DND-41 (cell line): ENCODE data around the gene CDK11B.

Source experiments
- EZH2 ChIP-seq: IDR thresholded peaks from 3 replicates; pipeline ENCODE4 v1.6.1; 2012; ENCODE audit warnings: borderline replicate concordance, low read depth, mild to moderate bottlenecking, moderate library complexity, low read length, inconsistent platforms; ENCODE audit not compliant: severe bottlenecking
- TF ChIP-seq, protein P1 (sequence below): IDR thresholded peaks from 2 replicates; pipeline ENCODE4 v1.5.1; 2012; ENCODE audit warnings: borderline replicate concordance, low read length, moderate library complexity, mild to moderate bottlenecking; ENCODE audit not compliant: poor library complexity, severe bottlenecking; ENCODE audit errors: extremely low read depth

DNA sequence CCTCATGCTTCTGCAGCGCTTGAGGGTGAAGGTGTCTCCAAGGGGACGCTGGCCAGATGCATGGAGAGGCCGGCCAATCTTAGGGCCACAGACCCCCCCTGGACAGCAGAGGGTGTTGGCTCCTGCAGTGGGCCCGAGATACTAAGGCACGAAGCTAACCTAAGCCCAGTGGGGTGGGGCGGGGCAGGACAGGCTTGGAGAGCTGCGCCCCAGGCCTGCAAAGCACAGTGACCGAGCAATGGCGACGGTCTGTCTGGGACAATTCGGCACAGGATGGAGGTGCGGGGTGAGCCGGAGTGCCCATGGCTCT is 60.1 kb downstream of the CDK11B start:
- TF ChIP-seq, protein P1, sequence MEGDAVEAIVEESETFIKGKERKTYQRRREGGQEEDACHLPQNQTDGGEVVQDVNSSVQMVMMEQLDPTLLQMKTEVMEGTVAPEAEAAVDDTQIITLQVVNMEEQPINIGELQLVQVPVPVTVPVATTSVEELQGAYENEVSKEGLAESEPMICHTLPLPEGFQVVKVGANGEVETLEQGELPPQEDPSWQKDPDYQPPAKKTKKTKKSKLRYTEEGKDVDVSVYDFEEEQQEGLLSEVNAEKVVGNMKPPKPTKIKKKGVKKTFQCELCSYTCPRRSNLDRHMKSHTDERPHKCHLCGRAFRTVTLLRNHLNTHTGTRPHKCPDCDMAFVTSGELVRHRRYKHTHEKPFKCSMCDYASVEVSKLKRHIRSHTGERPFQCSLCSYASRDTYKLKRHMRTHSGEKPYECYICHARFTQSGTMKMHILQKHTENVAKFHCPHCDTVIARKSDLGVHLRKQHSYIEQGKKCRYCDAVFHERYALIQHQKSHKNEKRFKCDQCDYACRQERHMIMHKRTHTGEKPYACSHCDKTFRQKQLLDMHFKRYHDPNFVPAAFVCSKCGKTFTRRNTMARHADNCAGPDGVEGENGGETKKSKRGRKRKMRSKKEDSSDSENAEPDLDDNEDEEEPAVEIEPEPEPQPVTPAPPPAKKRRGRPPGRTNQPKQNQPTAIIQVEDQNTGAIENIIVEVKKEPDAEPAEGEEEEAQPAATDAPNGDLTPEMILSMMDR = no peak
- no peak for TF ChIP-seq EZH2
